SK-N-SH (cell line): ENCODE results near the gene SLC66A3. TPM values are rescaled to one million over a fixed set of nuclear protein-coding genes. Genes with fewer than 3 reads are reported as not detected.

Source experiments
- CTCF ChIA-PET: fragments of 300-600, 350-600 bp; formaldehyde crosslinking; extraction: SDS; loops from one replicate; lab custom pipeline; 2021; lab: Yijun Ruan, JAX
- POLR2A ChIA-PET: fragments of 350-600 bp; sonication (Branson Sonifier 250); formaldehyde crosslinking; extraction: SDS; loops from one replicate; lab custom pipeline; 2020; ENCODE audit warnings: antibody characterized with exemption, inconsistent platforms; lab: Yijun Ruan, JAX
- DNase-seq: peaks from one replicate; pipeline ENCODE4 v3.0.0; 2012
- H2AFZ ChIP-seq: fragments of 200-600 bp; sonication (generic); 2 replicates; pipeline ENCODE4 v1.8.1; 2016; ENCODE audit warnings: antibody characterized with exemption, mild to moderate bottlenecking, low read depth
- H3F3A ChIP-seq: fragments of 200-600 bp; sonication (generic); replicated peaks from 2 replicates; pipeline ENCODE3; 2016; ENCODE audit warnings: antibody characterized with exemption, mild to moderate bottlenecking; ENCODE audit not compliant: insufficient read depth
- H3K27ac ChIP-seq, 2 experiments: fragments of 200-500 bp in 1 of 2; fragments of 200-600 bp in 1 of 2; sonication (Bioruptor generic) in 1 of 2; sonication (generic), shearing (Covaris generic) in 1 of 2; 2 replicates each; pipeline versions ENCODE4 v1.5.1 to v1.6.1; 2014 to 2016; ENCODE audit warnings: low read depth in 2 of 2, inconsistent platforms in 1 of 2, low read length in 1 of 2, mild to moderate bottlenecking in 1 of 2, mixed read lengths in 1 of 2
- H3K27me3 ChIP-seq: fragments of 200-600 bp; sonication (generic), shearing (Covaris generic); 2 replicates; pipeline ENCODE4 v1.6.1; 2016; ENCODE audit warnings: mixed run types; ENCODE audit not compliant: insufficient read depth
- H3K36me3 ChIP-seq, 2 experiments: fragments of 200-500 bp in 1 of 2; fragments of 200-600 bp in 1 of 2; sonication (Bioruptor generic) in 1 of 2; sonication (generic) in 1 of 2; replicated peaks in 1 of 2; 2 replicates each; pipeline versions ENCODE3 to v1.5.1; 2014 to 2016; ENCODE audit warnings: low read length in 1 of 2, mild to moderate bottlenecking in 1 of 2; ENCODE audit not compliant: insufficient read depth in 2 of 2, control insufficient read depth in 1 of 2
- H3K4me1 ChIP-seq, 2 experiments: fragments of 200-500 bp in 1 of 2; fragments of 200-600 bp in 1 of 2; sonication (Bioruptor generic) in 1 of 2; sonication (generic), shearing (Covaris generic) in 1 of 2; 2 replicates each; pipeline versions ENCODE4 v1.5.1 to v1.6.1; 2014 to 2016; ENCODE audit warnings: low read depth in 1 of 2, low read length in 1 of 2, mixed run types in 1 of 2; ENCODE audit not compliant: insufficient read depth in 2 of 2, control insufficient read depth in 1 of 2
- H3K4me2 ChIP-seq: fragments of 200-600 bp; sonication (generic), shearing (Covaris generic); 2 replicates; pipeline ENCODE4 v1.6.1; 2017; ENCODE audit warnings: mixed run types
- H3K4me3 ChIP-seq, 2 experiments: fragments of 200-500 bp in 1 of 2; fragments of 200-600 bp in 1 of 2; sonication (Bioruptor generic) in 1 of 2; sonication (generic), shearing (Covaris generic) in 1 of 2; 2 replicates each; pipeline versions ENCODE4 v1.5.1 to v1.8.1; 2014 to 2016; ENCODE audit warnings: low read depth in 2 of 2, inconsistent platforms in 1 of 2, low read length in 1 of 2, mild to moderate bottlenecking in 1 of 2, mixed read lengths in 1 of 2, moderate library complexity in 1 of 2
- H3K79me2 ChIP-seq: fragments of 200-600 bp; sonication (generic); 2 replicates; pipeline ENCODE4 v1.8.1; 2017; ENCODE audit warnings: mild to moderate bottlenecking; ENCODE audit not compliant: insufficient read depth
- H3K9ac ChIP-seq: fragments of 200-600 bp; sonication (generic); 2 replicates; pipeline ENCODE4 v1.6.1; 2017; ENCODE audit warnings: mixed run types
- H3K9me2 ChIP-seq: fragments of 200-600 bp; sonication (generic); 2 replicates; pipeline ENCODE4 v1.6.1; 2017; ENCODE audit warnings: mixed run types
- H3K9me3 ChIP-seq: fragments of 200-600 bp; sonication (generic); 2 replicates; pipeline ENCODE4 v1.6.1; 2017; ENCODE audit warnings: mixed run types, mild to moderate bottlenecking, moderate library complexity
- H4K20me1 ChIP-seq: fragments of 200-600 bp; sonication (generic); 2 replicates; pipeline ENCODE4 v1.6.1; 2017; ENCODE audit warnings: mild to moderate bottlenecking, mixed run types; ENCODE audit not compliant: insufficient read depth
- CHD2 ChIP-seq: fragments of 150-350 bp; IDR thresholded peaks from 2 replicates; pipeline ENCODE4 v1.6.1; 2018; ENCODE audit warnings: low read length; ENCODE audit not compliant: partially characterized antibody
- ELF1 ChIP-seq: IDR thresholded peaks from 2 replicates; pipeline ENCODE4 v1.4.0; 2012
- EP300 ChIP-seq, 2 experiments: IDR thresholded peaks; 2 replicates each; pipeline versions ENCODE4 v1.4.0 to v1.6.1; 2012; ENCODE audit warnings: borderline replicate concordance in 1 of 2, low read depth in 1 of 2, low read length in 1 of 2
- FOSL2 ChIP-seq: IDR thresholded peaks from 2 replicates; pipeline ENCODE4 v1.4.0; 2012; ENCODE audit warnings: low read depth, mild to moderate bottlenecking, moderate library complexity, borderline replicate concordance
- FOXJ3 ChIP-seq: sonication (generic); formaldehyde crosslinking; IDR thresholded peaks from 2 replicates; pipeline ENCODE4 v1.5.1; 2020; ENCODE audit warnings: mild to moderate bottlenecking, missing genetic modification reagents
- GABPA ChIP-seq: IDR thresholded peaks from 2 replicates; pipeline ENCODE4 v1.4.0; 2012; ENCODE audit warnings: low read depth, mild to moderate bottlenecking
- GATA2 ChIP-seq: sonication (generic); formaldehyde crosslinking; IDR thresholded peaks from 2 replicates; pipeline ENCODE4 v1.5.0; 2020; ENCODE audit warnings: mild to moderate bottlenecking, missing genetic modification reagents
- NFIC ChIP-seq: IDR thresholded peaks from 2 replicates; pipeline ENCODE4 v1.4.0; 2012; ENCODE audit warnings: borderline replicate concordance
- NRF1 ChIP-seq: IDR thresholded peaks from 2 replicates; pipeline ENCODE4 v1.6.1; 2012; ENCODE audit warnings: low read depth, mild to moderate bottlenecking, low read length
- POLR2AphosphoS5 ChIP-seq: IDR thresholded peaks from 2 replicates; pipeline ENCODE4 v1.6.1; 2012; ENCODE audit warnings: low read depth, low read length
- RAD21 ChIP-seq: IDR thresholded peaks from 2 replicates; pipeline ENCODE4 v1.6.1; 2012; ENCODE audit warnings: mild to moderate bottlenecking, low read length
- RCOR1 ChIP-seq: fragments of 150-350 bp; IDR thresholded peaks from 2 replicates; pipeline ENCODE4 v1.6.1; 2017; ENCODE audit warnings: antibody characterized with exemption, low read length
- TCF12 ChIP-seq: IDR thresholded peaks from 2 replicates; pipeline ENCODE4 v1.4.0; 2012
- YY1 ChIP-seq: IDR thresholded peaks from 2 replicates; pipeline ENCODE4 v1.4.0; 2012; ENCODE audit warnings: low read depth, mild to moderate bottlenecking
- WGBS: methylation state at CpG from one replicate; pipeline ENCODE4 v1.1.6; 2017; ENCODE audit warnings: low lambda C conversion rate; 5-methylcytosine and 5-hydroxymethylcytosine counted together
- polyA plus RNA-seq, 3 experiments: library from polyadenylated mRNA; depleted of rRNA; stranded (reverse); fragments of >200 nt; gene quantifications; 2 replicates each; pipeline ENCODE4 v1.2.3, GENCODE V29; 2012
- TF ChIP-seq, protein P1 (sequence below): fragments of 200-600 bp; sonication (generic); IDR thresholded peaks from 2 replicates; pipeline ENCODE4 v1.6.1; 2017; ENCODE audit warnings: antibody characterized with exemption, mild to moderate bottlenecking, moderate library complexity
- TF ChIP-seq, protein P2 (sequence below): fragments of 150-350 bp; IDR thresholded peaks from 2 replicates; pipeline ENCODE4 v1.6.1; 2016; ENCODE audit warnings: mild to moderate bottlenecking, low read depth, low read length
- TF ChIP-seq, protein P3 (sequence below): fragments of 150-350 bp; IDR thresholded peaks from 2 replicates; pipeline ENCODE4 v1.6.1; 2017; ENCODE audit warnings: antibody characterized with exemption, low read length, low read depth, borderline replicate concordance

Gene SLC66A3
- polyA plus RNA-seq, 1 of the 3 experiments (the other 2 are of a cell fraction): 49.0 TPM

DNA sequence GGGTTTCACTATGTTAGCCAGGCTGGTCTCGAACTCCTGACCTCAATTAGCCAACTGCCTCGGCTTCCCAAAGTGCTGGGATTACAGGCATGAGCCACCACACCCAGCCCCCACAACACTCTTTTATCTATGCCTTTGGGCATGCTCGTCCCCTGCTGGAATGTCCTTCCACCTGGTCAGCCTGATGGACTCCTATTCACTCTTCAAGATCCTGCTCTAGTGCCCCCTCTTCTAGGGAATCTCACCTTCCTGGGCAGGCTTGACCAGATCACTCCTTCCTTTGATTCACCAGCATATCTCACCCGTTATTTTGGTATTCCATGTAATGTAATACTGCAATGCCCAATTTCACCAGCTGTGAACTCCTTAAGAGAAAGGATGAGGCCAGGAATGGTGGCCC is 13.9 kb upstream of the SLC66A3 start:
- no peak overlapping the region for H3K4me3 ChIP-seq
- H3F3A ChIP-seq: peaks cover 14% of the 10 kb centered on the region
- no peaks in the 10 kb centered on the region for H3K36me3 ChIP-seq
- no peaks in the 10 kb centered on the region for H3K27me3 ChIP-seq
- H2AFZ ChIP-seq: no peak overlapping the region
- TF ChIP-seq YY1 (no peak), NRF1 (no peak), ELF1 (no peak), GATA2 (CRISPR knock-in tag) (no peak), FOXJ3 (CRISPR knock-in tag) (no peak), TCF12 (no peak), EP300 (IDR thresholded peaks at IDR 0.05; ENCODE audit: borderline replicate concordance in 1 of 2, low read depth in 1 of 2, low read length in 1 of 2) (no peak), GABPA (no peak), POLR2AphosphoS5 (no peak), NFIC (no peak), CHD2 (no peak), FOSL2 (no peak)
- TF ChIP-seq, protein P1, sequence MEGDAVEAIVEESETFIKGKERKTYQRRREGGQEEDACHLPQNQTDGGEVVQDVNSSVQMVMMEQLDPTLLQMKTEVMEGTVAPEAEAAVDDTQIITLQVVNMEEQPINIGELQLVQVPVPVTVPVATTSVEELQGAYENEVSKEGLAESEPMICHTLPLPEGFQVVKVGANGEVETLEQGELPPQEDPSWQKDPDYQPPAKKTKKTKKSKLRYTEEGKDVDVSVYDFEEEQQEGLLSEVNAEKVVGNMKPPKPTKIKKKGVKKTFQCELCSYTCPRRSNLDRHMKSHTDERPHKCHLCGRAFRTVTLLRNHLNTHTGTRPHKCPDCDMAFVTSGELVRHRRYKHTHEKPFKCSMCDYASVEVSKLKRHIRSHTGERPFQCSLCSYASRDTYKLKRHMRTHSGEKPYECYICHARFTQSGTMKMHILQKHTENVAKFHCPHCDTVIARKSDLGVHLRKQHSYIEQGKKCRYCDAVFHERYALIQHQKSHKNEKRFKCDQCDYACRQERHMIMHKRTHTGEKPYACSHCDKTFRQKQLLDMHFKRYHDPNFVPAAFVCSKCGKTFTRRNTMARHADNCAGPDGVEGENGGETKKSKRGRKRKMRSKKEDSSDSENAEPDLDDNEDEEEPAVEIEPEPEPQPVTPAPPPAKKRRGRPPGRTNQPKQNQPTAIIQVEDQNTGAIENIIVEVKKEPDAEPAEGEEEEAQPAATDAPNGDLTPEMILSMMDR: no peak
- TF ChIP-seq, protein P2, sequence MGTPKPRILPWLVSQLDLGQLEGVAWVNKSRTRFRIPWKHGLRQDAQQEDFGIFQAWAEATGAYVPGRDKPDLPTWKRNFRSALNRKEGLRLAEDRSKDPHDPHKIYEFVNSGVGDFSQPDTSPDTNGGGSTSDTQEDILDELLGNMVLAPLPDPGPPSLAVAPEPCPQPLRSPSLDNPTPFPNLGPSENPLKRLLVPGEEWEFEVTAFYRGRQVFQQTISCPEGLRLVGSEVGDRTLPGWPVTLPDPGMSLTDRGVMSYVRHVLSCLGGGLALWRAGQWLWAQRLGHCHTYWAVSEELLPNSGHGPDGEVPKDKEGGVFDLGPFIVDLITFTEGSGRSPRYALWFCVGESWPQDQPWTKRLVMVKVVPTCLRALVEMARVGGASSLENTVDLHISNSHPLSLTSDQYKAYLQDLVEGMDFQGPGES: no peak
- TF ChIP-seq, protein P3, sequence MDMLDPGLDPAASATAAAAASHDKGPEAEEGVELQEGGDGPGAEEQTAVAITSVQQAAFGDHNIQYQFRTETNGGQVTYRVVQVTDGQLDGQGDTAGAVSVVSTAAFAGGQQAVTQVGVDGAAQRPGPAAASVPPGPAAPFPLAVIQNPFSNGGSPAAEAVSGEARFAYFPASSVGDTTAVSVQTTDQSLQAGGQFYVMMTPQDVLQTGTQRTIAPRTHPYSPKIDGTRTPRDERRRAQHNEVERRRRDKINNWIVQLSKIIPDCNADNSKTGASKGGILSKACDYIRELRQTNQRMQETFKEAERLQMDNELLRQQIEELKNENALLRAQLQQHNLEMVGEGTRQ: no peak
- no peaks in the 10 kb centered on the region for H4K20me1 ChIP-seq
- H3K27ac ChIP-seq: peak overlapping the region in 1 of 2 experiments; percentile 66; a peak in 1 of 4 replicates
- no peaks in the 10 kb centered on the region for H3K9me2 ChIP-seq
- H3K4me2 ChIP-seq: no peak overlapping the region
- H3K9me3 ChIP-seq: no peaks in the 10 kb centered on the region
- H3K9ac ChIP-seq: no peak overlapping the region
- no peaks in the 10 kb centered on the region for H3K79me2 ChIP-seq
- CTCF ChIA-PET: interaction anchor here (0.8 to 7.8 kb wide), 5 partner anchors 9 to 442 kb away, joined by 3 to 81 read pairs (median 14); a partner anchor contains a TSS
- POLR2A ChIA-PET: no interaction called here
- 72% methylated on average over 4 of the region's 4 CpGs for WGBS
- H3K4me1 ChIP-seq: no peaks in the 10 kb centered on the region
- DNase-seq: no peak

DNA sequence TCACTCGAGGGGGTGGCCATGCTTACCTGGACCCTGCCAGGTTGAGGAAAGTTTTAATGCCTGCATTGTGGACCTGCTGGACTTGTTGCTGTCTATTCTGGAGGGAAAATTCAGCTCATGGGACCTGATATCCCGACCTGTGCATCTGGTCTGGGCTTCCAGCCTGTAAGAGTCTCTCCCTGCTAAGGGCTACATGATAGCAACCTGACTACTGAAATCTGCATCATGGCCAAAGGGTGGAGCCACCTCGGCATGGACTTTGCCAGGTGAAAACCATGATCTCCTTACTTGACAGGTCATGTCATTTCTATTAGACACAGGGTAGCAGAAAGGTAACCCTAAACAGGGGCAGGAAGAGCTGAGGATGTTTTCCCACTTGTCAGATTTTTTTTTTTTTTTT is 12.9 kb upstream of the SLC66A3 start:
- Histone ChIP-seq H2AFZ (no peak overlapping the region), H4K20me1 (no peaks in the 10 kb centered on the region), H3K9ac (no peak overlapping the region), H3K4me2 (no peak overlapping the region), H3K27me3 (no peaks in the 10 kb centered on the region), H3K4me3 (no peak overlapping the region), H3K36me3 (no peaks in the 10 kb centered on the region), H3F3A (peaks cover 14% of the 10 kb centered on the region), H3K79me2 (no peaks in the 10 kb centered on the region), H3K27ac (no peak overlapping the region), H3K4me1 (no peaks in the 10 kb centered on the region), H3K9me2 (no peaks in the 10 kb centered on the region), H3K9me3 (no peaks in the 10 kb centered on the region)
- ChIA-PET POLR2A (no interaction called here), CTCF (interaction anchor here (1.3 to 7.8 kb wide), 4 partner anchors 10 to 441 kb away, joined by 3 to 81 read pairs (median 16); a partner anchor contains a TSS)
- no peak for TF ChIP-seq RCOR1
- TF ChIP-seq, protein P1: no peak
- TF ChIP-seq RAD21: no peak
- TF ChIP-seq NFIC: no peak
- DNase-seq: no peak
- 44% methylated on average over 3 of the region's 3 CpGs for WGBS
